HFF-Myc (cell line): Measurements from ENCODE around the gene ARMC8.

ENCODE experiments used
- DNase-seq: peaks from one replicate; pipeline ENCODE4 v3.0.0-alpha.2; 2011; ENCODE audit warnings: low read depth; ENCODE audit errors: extremely low read depth
- H3K4me3 ChIP-seq: replicated peaks from 2 replicates; pipeline ENCODE4 v1.5.1; 2011; ENCODE audit warnings: low read depth, mild to moderate bottlenecking, control low read depth, low read length
- CTCF ChIP-seq: IDR thresholded peaks from 2 replicates; pipeline ENCODE4 v1.5.1; 2012; ENCODE audit warnings: mild to moderate bottlenecking, low read depth, low read length, control low read depth; ENCODE audit errors: missing control alignments

ARMC8 gene

GRCh38 chr3:138308783-138309182 is 121.7 kb downstream of the ARMC8 start:
- TF ChIP-seq CTCF = no peak
- no peak for DNase-seq
- no peak overlapping the region for H3K4me3 ChIP-seq

GRCh38 chr3:138310494-138310893 is 123.4 kb downstream of the ARMC8 start:
- H3K4me3 ChIP-seq = no peak overlapping the region
- no peak for TF ChIP-seq CTCF
- no peak for DNase-seq

DNA sequence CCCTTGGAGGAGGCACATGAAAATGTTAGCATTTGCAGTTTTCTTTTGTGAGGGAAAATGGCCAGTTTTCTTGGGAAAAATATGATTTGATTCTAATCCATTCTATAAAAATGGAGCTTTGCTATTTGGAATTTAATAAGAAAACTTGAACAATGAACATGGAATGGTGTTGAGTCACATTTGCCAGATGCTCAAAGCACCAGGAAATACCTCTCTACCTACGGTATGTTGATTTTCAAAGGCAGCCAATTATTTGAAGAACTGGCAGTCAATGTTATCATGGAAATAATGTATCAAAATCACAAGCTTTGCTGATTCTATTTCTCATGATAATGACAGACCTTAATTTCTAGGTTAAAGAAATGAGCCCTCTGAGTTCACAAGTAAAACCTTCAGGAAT is 127.7 kb downstream of the ARMC8 start:
- DNase-seq = no peak
- TF ChIP-seq CTCF = no peak

GRCh38 chr3:138317687-138318086 is 130.6 kb downstream of the ARMC8 start:
- no peak for DNase-seq
- no peak for TF ChIP-seq CTCF

More for the DNA sequence above, 127.7 kb downstream of the ARMC8 start:
- no peak overlapping the region for H3K4me3 ChIP-seq

GRCh38 chr3:138323971-138324370 is 136.9 kb downstream of the ARMC8 start:
- no peak overlapping the region for H3K4me3 ChIP-seq
- DNase-seq = no peak
- no peak for TF ChIP-seq CTCF

More at GRCh38 chr3:138317687-138318086, 130.6 kb downstream of the ARMC8 start:
- no peak overlapping the region for H3K4me3 ChIP-seq

DNA sequence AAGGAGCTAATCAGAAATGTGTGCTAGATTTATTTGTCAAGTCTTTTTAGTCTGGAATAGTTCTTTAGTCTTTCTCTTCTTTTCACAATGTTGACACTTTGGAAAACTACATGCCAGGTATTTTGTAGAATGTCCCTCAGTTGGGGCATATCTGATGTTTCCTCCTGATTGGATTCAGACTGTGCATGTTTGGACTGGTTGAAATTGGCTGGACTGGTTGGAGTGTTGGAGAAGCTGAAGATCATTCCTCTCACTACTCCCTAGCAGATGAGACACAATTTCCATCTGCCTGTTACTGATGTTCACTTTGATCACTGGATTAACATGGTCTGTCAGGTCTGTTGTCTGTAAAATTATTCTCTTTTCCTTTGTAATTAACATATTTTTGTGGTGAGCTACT is 138.9 kb downstream of the ARMC8 start:
- no peak for TF ChIP-seq CTCF
- no peak for DNase-seq
- no peak overlapping the region for H3K4me3 ChIP-seq

DNA sequence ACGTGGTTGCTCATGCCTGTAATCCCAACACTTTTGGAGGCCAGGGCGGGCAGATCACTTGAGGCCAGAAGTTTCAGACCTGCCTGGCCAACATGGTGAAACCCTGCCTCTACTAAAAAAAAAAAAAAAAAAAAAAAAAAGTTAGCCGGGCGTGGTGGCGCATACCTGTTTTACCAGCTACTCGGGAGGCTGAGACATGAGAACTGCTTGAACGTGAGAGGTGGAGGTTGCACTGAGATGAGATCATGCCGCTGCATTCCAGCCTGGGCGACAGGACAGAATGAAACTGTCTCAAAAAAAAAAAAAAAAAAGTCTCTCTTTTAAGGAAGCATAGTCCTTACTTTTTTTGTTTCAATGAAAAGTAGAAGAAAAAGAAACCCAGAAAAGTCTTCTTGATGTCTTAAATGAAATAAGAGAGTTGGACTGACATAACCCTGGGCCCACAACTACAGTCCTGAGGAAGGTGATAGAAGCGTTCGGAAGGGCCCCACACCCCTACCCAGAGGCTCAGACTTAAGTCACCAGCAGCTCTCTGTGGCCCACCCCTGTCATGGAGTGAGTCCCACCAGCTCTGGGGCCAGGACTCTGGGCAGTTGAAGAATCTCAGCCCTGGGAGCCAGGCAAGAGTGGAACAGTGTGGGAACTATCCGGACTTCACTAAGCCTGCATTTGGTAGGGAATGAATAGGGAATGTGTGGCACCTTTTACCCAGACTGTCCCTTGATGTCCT is 139.9 kb downstream of the ARMC8 start:
- TF ChIP-seq CTCF = no peak
- DNase-seq = no peak
- no peak overlapping the region for H3K4me3 ChIP-seq
